K562 (cell line): ENCODE data around the gene DGCR2. TPM values are rescaled to one million over a fixed set of nuclear protein-coding genes. Genes with fewer than 3 reads are reported as not detected.

ENCODE experiments used
- BHLHE40 ChIP-seq: IDR thresholded peaks from 2 replicates; pipeline ENCODE4 v1.6.1; 2011; ENCODE audit warnings: low read length, improper control_type of control experiment
- HEY1 ChIP-seq: fragments of 250-450 bp; sonication (Bioruptor Pico); IDR thresholded peaks from 2 replicates; pipeline ENCODE4 v1.5.0; 2020; ENCODE audit warnings: mild to moderate bottlenecking, moderate library complexity, borderline replicate concordance
- ILF3 ChIP-seq: fragments of 450-650 bp; IDR thresholded peaks from 2 replicates; pipeline ENCODE4 v1.6.1; 2018; ENCODE audit warnings: antibody characterized with exemption, mild to moderate bottlenecking, moderate library complexity, borderline replicate concordance
- MAZ ChIP-seq, 2 experiments: fragments of 450-650 bp in 1 of 2; sonication (generic) in 1 of 2; formaldehyde crosslinking; IDR thresholded peaks in 1 of 2; conservative IDR thresholded peaks in 1 of 2; 2 replicates each; pipeline versions ENCODE4 v1.4.0 to v1.5.0; 2020; ENCODE audit warnings: mild to moderate bottlenecking in 1 of 2, missing genetic modification reagents in 1 of 2
- MECOM ChIP-seq: fragments of 250-450 bp; sonication (Bioruptor Pico); IDR thresholded peaks from 2 replicates; pipeline ENCODE4 v1.8.0; 2022; ENCODE audit warnings: inconsistent platforms
- PYGO2 ChIP-seq: fragments of 450-650 bp; IDR thresholded peaks from 2 replicates; pipeline ENCODE4 v1.6.1; 2016; ENCODE audit warnings: mild to moderate bottlenecking, missing genetic modification characterization, moderate library complexity, missing compliant biosample characterization
- SMAD4 ChIP-seq: fragments of 250-450 bp; sonication (Bioruptor Pico); conservative IDR thresholded peaks from 2 replicates; pipeline ENCODE4 v1.8.0; 2021; ENCODE audit warnings: inconsistent platforms, mild to moderate bottlenecking, moderate library complexity
- SRSF7 ChIP-seq: fragments of 200-400 bp; formaldehyde crosslinking; optimal IDR thresholded peaks from 2 replicates; pipeline ENCODE3; 2017; ENCODE audit warnings: mild to moderate bottlenecking, low read depth, low read length
- TGIF2 ChIP-seq: sonication (generic); formaldehyde crosslinking; IDR thresholded peaks from 2 replicates; pipeline ENCODE4 v1.8.1; 2022; ENCODE audit warnings: mild to moderate bottlenecking, missing genetic modification reagents, moderate library complexity
- ZBTB7A ChIP-seq: IDR thresholded peaks from 2 replicates; pipeline ENCODE4 v1.6.1; 2011; ENCODE audit warnings: low read depth, mild to moderate bottlenecking, low read length, moderate library complexity, borderline replicate concordance; ENCODE audit not compliant: control insufficient read depth
- polyA plus RNA-seq, 8 experiments: library from polyadenylated mRNA; depleted of rRNA in 4 of 8; stranded (reverse) in 5 of 8; unstranded in 3 of 8; fragments of >200 nt; fragmentation: Nextera tagmentation in 2 of 8; fragmentation: Illumina TruSeq in 1 of 8; extraction: Ambion mirVana in 2 of 8; extraction: Trizol in 1 of 8; gene quantifications; 2 replicates each; pipeline versions ENCODE4 v1.2.1 to v1.2.3, GENCODE V29; 2011 to 2014; ENCODE audit warnings: inconsistent platforms in 1 of 8, missing spikeins in 1 of 8
- total RNA-seq, 7 experiments: library from RNA; depleted of rRNA in 6 of 7; stranded (reverse); fragments of >200 nt in 6 of 7; fragmentation: Illumina TruSeq in 2 of 7; extraction: Trizol in 2 of 7; gene quantifications; 2 replicates each; pipeline versions ENCODE4 v1.2.1 to v1.2.3, GENCODE V29; 2011 to 2021; ENCODE audit warnings: low replicate concordance in 1 of 7
- TF ChIP-seq, protein P1 (sequence below): fragments of 450-650 bp; IDR thresholded peaks from 2 replicates; pipeline ENCODE4 v1.6.1; 2016; ENCODE audit warnings: low read depth
- TF ChIP-seq, protein P2 (sequence below): fragments of 450-650 bp; formaldehyde crosslinking; IDR thresholded peaks from 2 replicates; pipeline ENCODE4 v1.4.0; 2022; ENCODE audit warnings: missing genetic modification characterization
- TF ChIP-seq, protein P3 (sequence below): fragments of 250-450 bp; sonication (Bioruptor Pico); IDR thresholded peaks from 2 replicates; pipeline ENCODE4 v1.8.0; 2022; ENCODE audit warnings: moderate library complexity, mild to moderate bottlenecking, inconsistent platforms
- TF ChIP-seq, protein P4 (sequence below): sonication (generic); formaldehyde crosslinking; IDR thresholded peaks from 2 replicates; pipeline ENCODE4 v1.8.0; 2022; ENCODE audit warnings: mild to moderate bottlenecking, missing genetic modification reagents

Gene DGCR2
- total and polyA plus RNA-seq, 9 of the 15 experiments (the other 6 are each of a cell fraction or from before 2014, with no cell fraction given), result 0.69 to 101 (median 56.4) TPM

DNA sequence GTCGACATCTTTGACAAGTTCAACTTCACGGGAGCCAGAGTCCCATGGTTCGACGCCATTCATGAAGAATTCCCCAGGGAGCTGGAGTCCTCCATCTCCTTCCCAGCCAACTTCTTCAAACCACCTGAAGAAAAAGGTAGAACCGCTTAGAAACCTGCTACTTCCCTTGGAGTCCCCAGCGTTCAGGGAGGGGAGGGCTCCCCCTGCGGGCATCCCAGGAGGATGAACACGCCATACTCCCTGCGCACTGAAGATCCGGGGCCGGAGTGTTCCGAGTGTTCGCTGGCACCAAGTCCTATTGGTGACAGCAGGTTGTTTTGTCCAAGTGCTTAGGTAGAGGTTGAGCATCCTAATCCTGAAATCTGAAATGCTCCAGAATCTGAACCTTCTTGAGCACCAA is 134.4 kb downstream of the DGCR2 start (continued):
- TF ChIP-seq, protein P1, sequence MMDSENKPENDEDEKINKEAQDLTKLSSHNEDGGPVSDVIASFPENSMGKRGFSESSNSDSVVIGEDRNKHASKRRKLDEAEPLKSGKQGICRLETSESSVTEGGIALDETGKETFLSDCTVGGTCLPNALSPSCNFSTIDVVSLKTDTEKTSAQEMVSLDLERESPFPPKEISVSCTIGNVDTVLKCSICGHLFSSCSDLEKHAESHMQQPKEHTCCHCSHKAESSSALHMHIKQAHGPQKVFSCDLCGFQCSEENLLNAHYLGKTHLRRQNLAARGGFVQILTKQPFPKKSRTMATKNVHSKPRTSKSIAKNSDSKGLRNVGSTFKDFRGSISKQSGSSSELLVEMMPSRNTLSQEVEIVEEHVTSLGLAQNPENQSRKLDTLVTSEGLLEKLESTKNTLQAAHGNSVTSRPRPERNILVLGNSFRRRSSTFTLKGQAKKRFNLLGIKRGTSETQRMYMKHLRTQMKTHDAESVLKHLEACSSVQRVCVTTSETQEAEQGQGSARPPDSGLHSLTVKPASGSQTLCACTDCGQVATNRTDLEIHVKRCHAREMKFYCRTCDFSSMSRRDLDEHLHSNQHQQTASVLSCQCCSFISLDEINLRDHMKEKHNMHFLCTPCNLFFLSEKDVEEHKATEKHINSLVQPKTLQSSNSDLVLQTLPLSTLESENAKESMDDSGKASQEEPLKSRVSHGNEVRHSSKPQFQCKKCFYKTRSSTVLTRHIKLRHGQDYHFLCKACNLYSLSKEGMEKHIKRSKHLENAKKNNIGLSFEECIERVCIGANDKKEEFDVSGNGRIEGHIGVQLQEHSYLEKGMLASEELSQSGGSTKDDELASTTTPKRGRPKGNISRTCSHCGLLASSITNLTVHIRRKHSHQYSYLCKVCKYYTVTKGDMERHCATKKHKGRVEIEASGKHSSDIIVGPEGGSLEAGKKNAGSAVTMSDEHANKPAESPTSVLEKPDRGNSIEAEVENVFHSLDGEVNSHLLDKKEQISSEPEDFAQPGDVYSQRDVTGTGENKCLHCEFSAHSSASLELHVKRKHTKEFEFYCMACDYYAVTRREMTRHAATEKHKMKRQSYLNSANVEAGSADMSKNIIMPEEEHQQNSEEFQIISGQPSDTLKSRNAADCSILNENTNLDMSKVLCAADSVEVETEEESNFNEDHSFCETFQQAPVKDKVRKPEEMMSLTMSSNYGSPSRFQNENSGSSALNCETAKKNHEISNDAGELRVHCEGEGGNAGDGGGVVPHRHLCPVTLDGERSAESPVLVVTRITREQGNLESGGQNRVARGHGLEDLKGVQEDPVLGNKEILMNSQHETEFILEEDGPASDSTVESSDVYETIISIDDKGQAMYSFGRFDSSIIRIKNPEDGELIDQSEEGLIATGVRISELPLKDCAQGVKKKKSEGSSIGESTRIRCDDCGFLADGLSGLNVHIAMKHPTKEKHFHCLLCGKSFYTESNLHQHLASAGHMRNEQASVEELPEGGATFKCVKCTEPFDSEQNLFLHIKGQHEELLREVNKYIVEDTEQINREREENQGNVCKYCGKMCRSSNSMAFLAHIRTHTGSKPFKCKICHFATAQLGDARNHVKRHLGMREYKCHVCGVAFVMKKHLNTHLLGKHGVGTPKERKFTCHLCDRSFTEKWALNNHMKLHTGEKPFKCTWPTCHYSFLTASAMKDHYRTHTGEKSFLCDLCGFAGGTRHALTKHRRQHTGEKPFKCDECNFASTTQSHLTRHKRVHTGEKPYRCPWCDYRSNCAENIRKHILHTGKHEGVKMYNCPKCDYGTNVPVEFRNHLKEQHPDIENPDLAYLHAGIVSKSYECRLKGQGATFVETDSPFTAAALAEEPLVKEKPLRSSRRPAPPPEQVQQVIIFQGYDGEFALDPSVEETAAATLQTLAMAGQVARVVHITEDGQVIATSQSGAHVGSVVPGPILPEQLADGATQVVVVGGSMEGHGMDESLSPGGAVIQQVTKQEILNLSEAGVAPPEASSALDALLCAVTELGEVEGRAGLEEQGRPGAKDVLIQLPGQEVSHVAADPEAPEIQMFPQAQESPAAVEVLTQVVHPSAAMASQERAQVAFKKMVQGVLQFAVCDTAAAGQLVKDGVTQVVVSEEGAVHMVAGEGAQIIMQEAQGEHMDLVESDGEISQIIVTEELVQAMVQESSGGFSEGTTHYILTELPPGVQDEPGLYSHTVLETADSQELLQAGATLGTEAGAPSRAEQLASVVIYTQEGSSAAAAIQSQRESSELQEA, result no peak
- TF ChIP-seq SRSF7, result no peak
- TF ChIP-seq MAZ (CRISPR knock-in tag; conservative IDR thresholded peaks at IDR 0.05 in 1 of 2, IDR thresholded peaks at IDR 0.05 in 1 of 2), result no peak
- no peak for TF ChIP-seq ZBTB7A
- TF ChIP-seq BHLHE40, result no peak
- TF ChIP-seq MECOM, result no peak
- no peak for TF ChIP-seq ILF3
- TF ChIP-seq, protein P2, sequence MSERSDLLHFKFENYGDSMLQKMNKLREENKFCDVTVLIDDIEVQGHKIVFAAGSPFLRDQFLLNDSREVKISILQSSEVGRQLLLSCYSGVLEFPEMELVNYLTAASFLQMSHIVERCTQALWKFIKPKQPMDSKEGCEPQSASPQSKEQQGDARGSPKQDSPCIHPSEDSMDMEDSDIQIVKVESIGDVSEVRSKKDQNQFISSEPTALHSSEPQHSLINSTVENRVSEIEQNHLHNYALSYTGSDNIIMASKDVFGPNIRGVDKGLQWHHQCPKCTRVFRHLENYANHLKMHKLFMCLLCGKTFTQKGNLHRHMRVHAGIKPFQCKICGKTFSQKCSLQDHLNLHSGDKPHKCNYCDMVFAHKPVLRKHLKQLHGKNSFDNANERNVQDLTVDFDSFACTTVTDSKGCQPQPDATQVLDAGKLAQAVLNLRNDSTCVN (CRISPR knock-in tag), result 0 out of 2 replicates have a peak, but pooled peaks have one; percentile 27
- TF ChIP-seq TGIF2 (CRISPR knock-in tag), result no peak
- TF ChIP-seq HEY1, result no peak
- TF ChIP-seq, protein P3, sequence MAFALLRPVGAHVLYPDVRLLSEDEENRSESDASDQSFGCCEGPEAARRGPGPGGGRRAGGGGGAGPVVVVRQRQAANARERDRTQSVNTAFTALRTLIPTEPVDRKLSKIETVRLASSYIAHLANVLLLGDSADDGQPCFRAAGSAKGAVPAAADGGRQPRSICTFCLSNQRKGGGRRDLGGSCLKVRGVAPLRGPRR (CRISPR knock-in tag), result no peak
- TF ChIP-seq, protein P4, sequence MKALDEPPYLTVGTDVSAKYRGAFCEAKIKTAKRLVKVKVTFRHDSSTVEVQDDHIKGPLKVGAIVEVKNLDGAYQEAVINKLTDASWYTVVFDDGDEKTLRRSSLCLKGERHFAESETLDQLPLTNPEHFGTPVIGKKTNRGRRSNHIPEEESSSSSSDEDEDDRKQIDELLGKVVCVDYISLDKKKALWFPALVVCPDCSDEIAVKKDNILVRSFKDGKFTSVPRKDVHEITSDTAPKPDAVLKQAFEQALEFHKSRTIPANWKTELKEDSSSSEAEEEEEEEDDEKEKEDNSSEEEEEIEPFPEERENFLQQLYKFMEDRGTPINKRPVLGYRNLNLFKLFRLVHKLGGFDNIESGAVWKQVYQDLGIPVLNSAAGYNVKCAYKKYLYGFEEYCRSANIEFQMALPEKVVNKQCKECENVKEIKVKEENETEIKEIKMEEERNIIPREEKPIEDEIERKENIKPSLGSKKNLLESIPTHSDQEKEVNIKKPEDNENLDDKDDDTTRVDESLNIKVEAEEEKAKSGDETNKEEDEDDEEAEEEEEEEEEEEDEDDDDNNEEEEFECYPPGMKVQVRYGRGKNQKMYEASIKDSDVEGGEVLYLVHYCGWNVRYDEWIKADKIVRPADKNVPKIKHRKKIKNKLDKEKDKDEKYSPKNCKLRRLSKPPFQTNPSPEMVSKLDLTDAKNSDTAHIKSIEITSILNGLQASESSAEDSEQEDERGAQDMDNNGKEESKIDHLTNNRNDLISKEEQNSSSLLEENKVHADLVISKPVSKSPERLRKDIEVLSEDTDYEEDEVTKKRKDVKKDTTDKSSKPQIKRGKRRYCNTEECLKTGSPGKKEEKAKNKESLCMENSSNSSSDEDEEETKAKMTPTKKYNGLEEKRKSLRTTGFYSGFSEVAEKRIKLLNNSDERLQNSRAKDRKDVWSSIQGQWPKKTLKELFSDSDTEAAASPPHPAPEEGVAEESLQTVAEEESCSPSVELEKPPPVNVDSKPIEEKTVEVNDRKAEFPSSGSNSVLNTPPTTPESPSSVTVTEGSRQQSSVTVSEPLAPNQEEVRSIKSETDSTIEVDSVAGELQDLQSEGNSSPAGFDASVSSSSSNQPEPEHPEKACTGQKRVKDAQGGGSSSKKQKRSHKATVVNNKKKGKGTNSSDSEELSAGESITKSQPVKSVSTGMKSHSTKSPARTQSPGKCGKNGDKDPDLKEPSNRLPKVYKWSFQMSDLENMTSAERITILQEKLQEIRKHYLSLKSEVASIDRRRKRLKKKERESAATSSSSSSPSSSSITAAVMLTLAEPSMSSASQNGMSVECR, result no peak
- TF ChIP-seq PYGO2 (tag), result no peak
- no peak for TF ChIP-seq SMAD4 (CRISPR knock-in tag)
